K562 (cell line): ENCODE results near the gene LRRC74B. TPM values are rescaled to one million over a fixed set of nuclear protein-coding genes. Genes with fewer than 3 reads are reported as not detected.

ENCODE experiments used
- C11orf30 ChIP-seq: fragments of 450-650 bp; IDR thresholded peaks from 2 replicates; pipeline ENCODE4 v1.6.1; 2016; ENCODE audit warnings: low read depth, mild to moderate bottlenecking
- CHD2 ChIP-seq: IDR thresholded peaks from 2 replicates; pipeline ENCODE4 v1.6.1; 2011; ENCODE audit warnings: low read depth, low read length
- L3MBTL2 ChIP-seq: fragments of 450-650 bp; IDR thresholded peaks from 2 replicates; pipeline ENCODE4 v1.6.1; 2016; ENCODE audit warnings: mild to moderate bottlenecking, moderate library complexity
- SMARCE1 ChIP-seq: fragments of 450-650 bp; IDR thresholded peaks from 2 replicates; pipeline ENCODE4 v1.7.1; 2016; ENCODE audit warnings: mild to moderate bottlenecking
- STAG1 ChIP-seq: sonication (generic); formaldehyde crosslinking; IDR thresholded peaks from 2 replicates; pipeline ENCODE4 v1.5.0; 2020; ENCODE audit warnings: missing genetic modification reagents, borderline replicate concordance
- TAF15 ChIP-seq: fragments of 200-400 bp; formaldehyde crosslinking; IDR thresholded peaks from 2 replicates; pipeline ENCODE4 v1.6.1; 2017; ENCODE audit warnings: mild to moderate bottlenecking, low read depth, low read length, moderate library complexity
- TEAD2 ChIP-seq: fragments of 450-650 bp; IDR thresholded peaks from 2 replicates; pipeline ENCODE4 v1.6.1; 2016; ENCODE audit warnings: missing genetic modification characterization, control low read depth, missing compliant biosample characterization
- ZNF134 ChIP-seq: fragments of 250-450 bp; sonication (Bioruptor Pico); conservative IDR thresholded peaks from 2 replicates; pipeline ENCODE4 v1.4.0; 2020
- ZNF224 ChIP-seq: sonication (generic); formaldehyde crosslinking; IDR thresholded peaks from 2 replicates; pipeline ENCODE4 v1.8.0; 2022; ENCODE audit warnings: mild to moderate bottlenecking, missing genetic modification reagents
- ZNF431 ChIP-seq: sonication (generic); formaldehyde crosslinking; IDR thresholded peaks from 2 replicates; pipeline ENCODE4 v1.8.0; 2022; ENCODE audit warnings: mild to moderate bottlenecking, missing genetic modification reagents
- polyA plus RNA-seq, 8 experiments: library from polyadenylated mRNA; depleted of rRNA in 4 of 8; stranded (reverse) in 5 of 8; unstranded in 3 of 8; fragments of >200 nt; fragmentation: Nextera tagmentation in 2 of 8; fragmentation: Illumina TruSeq in 1 of 8; extraction: Ambion mirVana in 2 of 8; extraction: Trizol in 1 of 8; gene quantifications; 2 replicates each; pipeline versions ENCODE4 v1.2.1 to v1.2.3, GENCODE V29; 2011 to 2014; ENCODE audit warnings: inconsistent platforms in 1 of 8, missing spikeins in 1 of 8
- total RNA-seq, 7 experiments: library from RNA; depleted of rRNA in 6 of 7; stranded (reverse); fragments of >200 nt in 6 of 7; fragmentation: Illumina TruSeq in 2 of 7; extraction: Trizol in 2 of 7; gene quantifications; 2 replicates each; pipeline versions ENCODE4 v1.2.1 to v1.2.3, GENCODE V29; 2011 to 2021; ENCODE audit warnings: low replicate concordance in 1 of 7
- TF ChIP-seq, protein P1 (sequence below): sonication (generic); formaldehyde crosslinking; IDR thresholded peaks from 2 replicates; pipeline ENCODE4 v1.8.1; 2023; ENCODE audit warnings: missing genetic modification reagents, mild to moderate bottlenecking, borderline replicate concordance
- TF ChIP-seq, protein P2 (sequence below): sonication (generic); formaldehyde crosslinking; IDR thresholded peaks from 2 replicates; pipeline ENCODE4 v1.4.0; 2020; ENCODE audit warnings: mild to moderate bottlenecking, missing genetic modification reagents
- TF ChIP-seq, protein P3 (sequence below): sonication (generic); formaldehyde crosslinking; IDR thresholded peaks from 2 replicates; pipeline ENCODE4 v1.9.0; 2022; ENCODE audit warnings: mild to moderate bottlenecking, missing genetic modification reagents
- TF ChIP-seq, protein P4 (sequence below): sonication (generic); formaldehyde crosslinking; IDR thresholded peaks from 2 replicates; pipeline ENCODE4 v1.8.0; 2022; ENCODE audit warnings: missing genetic modification reagents, mild to moderate bottlenecking, borderline replicate concordance
- TF ChIP-seq, protein P5 (sequence below): fragments of 250-450 bp; sonication (Bioruptor Pico); IDR thresholded peaks from 2 replicates; pipeline ENCODE4 v1.5.0; 2020; ENCODE audit warnings: mild to moderate bottlenecking, borderline replicate concordance

LRRC74B gene
- total and polyA plus RNA-seq, 9 of the 15 experiments (the other 6 are each of a cell fraction or from before 2014, with no cell fraction given): not detected

DNA sequence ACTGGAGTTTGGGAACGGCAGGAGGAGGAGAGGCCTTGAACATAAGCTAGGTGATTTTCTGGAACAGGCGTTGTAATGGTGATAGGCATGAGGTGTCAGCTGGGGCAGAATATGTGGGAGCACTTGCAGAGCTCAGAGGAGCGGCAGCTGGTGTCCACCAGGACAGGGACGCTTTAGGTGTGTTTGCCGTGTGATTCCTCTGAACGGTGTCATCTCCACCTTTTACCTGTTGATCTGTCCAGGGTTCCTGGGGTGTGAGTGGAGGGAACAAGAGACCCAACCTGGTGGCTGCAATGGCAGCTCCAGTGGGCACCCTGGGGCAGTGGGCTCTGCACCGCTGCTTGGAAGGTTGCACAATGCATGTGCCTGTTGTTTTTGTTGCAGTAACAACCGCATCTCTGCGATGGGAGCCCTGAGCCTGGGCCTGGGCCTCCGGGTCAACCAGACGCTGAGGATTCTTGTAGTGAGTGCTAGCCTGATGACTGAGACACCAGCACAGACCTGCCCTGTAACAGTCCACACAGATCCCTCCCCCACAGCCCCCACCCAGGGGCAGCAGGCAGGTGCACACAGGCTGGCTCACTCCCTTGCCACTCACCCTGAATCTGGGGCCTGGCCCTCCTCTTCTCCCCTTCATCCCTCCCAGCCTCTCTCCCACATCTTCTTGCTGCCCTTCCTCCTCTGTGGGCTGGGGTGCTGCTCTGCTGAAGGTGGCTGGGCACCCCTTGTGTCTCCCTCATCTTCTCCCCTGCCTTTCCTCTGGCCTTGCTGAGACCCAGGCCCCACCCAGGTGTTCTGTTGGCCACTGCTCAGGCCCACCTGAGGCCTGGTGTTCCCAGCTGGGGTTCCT, 9.2 kb downstream of the LRRC74B start (continued):
- TF ChIP-seq, protein P1, sequence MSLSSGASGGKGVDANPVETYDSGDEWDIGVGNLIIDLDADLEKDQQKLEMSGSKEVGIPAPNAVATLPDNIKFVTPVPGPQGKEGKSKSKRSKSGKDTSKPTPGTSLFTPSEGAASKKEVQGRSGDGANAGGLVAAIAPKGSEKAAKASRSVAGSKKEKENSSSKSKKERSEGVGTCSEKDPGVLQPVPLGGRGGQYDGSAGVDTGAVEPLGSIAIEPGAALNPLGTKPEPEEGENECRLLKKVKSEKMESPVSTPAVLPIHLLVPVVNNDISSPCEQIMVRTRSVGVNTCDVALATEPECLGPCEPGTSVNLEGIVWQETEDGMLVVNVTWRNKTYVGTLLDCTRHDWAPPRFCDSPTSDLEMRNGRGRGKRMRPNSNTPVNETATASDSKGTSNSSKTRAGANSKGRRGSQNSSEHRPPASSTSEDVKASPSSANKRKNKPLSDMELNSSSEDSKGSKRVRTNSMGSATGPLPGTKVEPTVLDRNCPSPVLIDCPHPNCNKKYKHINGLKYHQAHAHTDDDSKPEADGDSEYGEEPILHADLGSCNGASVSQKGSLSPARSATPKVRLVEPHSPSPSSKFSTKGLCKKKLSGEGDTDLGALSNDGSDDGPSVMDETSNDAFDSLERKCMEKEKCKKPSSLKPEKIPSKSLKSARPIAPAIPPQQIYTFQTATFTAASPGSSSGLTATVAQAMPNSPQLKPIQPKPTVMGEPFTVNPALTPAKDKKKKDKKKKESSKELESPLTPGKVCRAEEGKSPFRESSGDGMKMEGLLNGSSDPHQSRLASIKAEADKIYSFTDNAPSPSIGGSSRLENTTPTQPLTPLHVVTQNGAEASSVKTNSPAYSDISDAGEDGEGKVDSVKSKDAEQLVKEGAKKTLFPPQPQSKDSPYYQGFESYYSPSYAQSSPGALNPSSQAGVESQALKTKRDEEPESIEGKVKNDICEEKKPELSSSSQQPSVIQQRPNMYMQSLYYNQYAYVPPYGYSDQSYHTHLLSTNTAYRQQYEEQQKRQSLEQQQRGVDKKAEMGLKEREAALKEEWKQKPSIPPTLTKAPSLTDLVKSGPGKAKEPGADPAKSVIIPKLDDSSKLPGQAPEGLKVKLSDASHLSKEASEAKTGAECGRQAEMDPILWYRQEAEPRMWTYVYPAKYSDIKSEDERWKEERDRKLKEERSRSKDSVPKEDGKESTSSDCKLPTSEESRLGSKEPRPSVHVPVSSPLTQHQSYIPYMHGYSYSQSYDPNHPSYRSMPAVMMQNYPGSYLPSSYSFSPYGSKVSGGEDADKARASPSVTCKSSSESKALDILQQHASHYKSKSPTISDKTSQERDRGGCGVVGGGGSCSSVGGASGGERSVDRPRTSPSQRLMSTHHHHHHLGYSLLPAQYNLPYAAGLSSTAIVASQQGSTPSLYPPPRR (CRISPR knock-in tag): no peak
- TF ChIP-seq SMARCE1 (no peak), C11orf30 (no peak), CHD2 (no peak), TEAD2 (tag) (no peak), TAF15 (0 out of 2 replicates have a peak, but pooled peaks have one; percentile 70), ZNF134 (CRISPR knock-in tag) (no peak), L3MBTL2 (no peak), STAG1 (CRISPR knock-in tag) (peak; percentile 42), ZNF431 (CRISPR knock-in tag) (no peak), ZNF224 (no peak)
- TF ChIP-seq, protein P2, sequence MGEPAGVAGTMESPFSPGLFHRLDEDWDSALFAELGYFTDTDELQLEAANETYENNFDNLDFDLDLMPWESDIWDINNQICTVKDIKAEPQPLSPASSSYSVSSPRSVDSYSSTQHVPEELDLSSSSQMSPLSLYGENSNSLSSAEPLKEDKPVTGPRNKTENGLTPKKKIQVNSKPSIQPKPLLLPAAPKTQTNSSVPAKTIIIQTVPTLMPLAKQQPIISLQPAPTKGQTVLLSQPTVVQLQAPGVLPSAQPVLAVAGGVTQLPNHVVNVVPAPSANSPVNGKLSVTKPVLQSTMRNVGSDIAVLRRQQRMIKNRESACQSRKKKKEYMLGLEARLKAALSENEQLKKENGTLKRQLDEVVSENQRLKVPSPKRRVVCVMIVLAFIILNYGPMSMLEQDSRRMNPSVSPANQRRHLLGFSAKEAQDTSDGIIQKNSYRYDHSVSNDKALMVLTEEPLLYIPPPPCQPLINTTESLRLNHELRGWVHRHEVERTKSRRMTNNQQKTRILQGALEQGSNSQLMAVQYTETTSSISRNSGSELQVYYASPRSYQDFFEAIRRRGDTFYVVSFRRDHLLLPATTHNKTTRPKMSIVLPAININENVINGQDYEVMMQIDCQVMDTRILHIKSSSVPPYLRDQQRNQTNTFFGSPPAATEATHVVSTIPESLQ (CRISPR knock-in tag): no peak
- TF ChIP-seq, protein P3, sequence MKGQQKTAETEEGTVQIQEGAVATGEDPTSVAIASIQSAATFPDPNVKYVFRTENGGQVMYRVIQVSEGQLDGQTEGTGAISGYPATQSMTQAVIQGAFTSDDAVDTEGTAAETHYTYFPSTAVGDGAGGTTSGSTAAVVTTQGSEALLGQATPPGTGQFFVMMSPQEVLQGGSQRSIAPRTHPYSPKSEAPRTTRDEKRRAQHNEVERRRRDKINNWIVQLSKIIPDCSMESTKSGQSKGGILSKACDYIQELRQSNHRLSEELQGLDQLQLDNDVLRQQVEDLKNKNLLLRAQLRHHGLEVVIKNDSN (CRISPR knock-in tag): no peak
- TF ChIP-seq, protein P4, sequence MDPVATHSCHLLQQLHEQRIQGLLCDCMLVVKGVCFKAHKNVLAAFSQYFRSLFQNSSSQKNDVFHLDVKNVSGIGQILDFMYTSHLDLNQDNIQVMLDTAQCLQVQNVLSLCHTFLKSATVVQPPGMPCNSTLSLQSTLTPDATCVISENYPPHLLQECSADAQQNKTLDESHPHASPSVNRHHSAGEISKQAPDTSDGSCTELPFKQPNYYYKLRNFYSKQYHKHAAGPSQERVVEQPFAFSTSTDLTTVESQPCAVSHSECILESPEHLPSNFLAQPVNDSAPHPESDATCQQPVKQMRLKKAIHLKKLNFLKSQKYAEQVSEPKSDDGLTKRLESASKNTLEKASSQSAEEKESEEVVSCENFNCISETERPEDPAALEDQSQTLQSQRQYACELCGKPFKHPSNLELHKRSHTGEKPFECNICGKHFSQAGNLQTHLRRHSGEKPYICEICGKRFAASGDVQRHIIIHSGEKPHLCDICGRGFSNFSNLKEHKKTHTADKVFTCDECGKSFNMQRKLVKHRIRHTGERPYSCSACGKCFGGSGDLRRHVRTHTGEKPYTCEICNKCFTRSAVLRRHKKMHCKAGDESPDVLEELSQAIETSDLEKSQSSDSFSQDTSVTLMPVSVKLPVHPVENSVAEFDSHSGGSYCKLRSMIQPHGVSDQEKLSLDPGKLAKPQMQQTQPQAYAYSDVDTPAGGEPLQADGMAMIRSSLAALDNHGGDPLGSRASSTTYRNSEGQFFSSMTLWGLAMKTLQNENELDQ (CRISPR knock-in tag): no peak
- TF ChIP-seq, protein P5, sequence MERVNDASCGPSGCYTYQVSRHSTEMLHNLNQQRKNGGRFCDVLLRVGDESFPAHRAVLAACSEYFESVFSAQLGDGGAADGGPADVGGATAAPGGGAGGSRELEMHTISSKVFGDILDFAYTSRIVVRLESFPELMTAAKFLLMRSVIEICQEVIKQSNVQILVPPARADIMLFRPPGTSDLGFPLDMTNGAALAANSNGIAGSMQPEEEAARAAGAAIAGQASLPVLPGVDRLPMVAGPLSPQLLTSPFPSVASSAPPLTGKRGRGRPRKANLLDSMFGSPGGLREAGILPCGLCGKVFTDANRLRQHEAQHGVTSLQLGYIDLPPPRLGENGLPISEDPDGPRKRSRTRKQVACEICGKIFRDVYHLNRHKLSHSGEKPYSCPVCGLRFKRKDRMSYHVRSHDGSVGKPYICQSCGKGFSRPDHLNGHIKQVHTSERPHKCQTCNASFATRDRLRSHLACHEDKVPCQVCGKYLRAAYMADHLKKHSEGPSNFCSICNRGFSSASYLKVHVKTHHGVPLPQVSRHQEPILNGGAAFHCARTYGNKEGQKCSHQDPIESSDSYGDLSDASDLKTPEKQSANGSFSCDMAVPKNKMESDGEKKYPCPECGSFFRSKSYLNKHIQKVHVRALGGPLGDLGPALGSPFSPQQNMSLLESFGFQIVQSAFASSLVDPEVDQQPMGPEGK (CRISPR knock-in tag): no peak
